HK-2 (cell line): ENCODE data around the gene PLCXD3.
A peak's percentile ranks its signal among the peaks of the same experiment; 100 is the strongest.

Experiments used
- DNase-seq: peaks from one replicate; pipeline ENCODE4 v3.0.0-alpha.2; 2018; ENCODE audit not compliant: unreplicated experiment

The PLCXD3 gene, protein sequence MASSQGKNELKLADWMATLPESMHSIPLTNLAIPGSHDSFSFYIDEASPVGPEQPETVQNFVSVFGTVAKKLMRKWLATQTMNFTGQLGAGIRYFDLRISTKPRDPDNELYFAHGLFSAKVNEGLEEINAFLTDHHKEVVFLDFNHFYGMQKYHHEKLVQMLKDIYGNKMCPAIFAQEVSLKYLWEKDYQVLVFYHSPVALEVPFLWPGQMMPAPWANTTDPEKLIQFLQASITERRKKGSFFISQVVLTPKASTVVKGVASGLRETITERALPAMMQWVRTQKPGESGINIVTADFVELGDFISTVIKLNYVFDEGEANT

DNA sequence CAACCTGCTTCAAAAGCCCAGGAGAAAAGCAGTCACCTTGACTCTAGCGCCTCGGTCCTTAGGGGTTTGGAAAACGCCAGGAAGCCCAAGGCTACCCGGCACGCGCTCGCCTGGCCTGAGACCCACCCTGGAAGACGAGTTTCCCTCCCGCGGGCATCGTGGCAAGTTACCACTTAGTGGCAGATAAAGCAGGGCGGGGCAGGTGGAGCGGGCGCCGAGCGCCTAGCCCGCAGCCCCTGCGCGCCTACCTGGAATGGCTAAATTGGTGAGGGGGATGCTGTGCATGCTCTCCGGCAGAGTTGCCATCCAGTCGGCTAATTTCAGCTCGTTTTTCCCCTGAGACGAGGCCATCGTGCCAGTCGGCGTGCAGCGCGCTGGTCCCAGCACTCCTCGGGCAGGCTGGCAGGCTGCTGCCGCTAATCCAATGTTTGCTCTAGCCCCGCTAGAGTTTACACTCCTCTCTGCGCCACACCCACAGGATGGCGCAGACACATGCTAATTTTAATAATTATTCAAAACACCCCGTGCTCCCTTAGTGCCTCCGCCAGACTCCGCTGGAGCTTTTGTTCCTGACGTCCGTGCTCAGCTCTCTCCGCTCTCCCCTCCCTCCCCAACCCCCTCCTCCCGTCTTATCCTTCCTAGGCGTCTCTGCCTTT is at the start of gene PLCXD3:
Gene PLCXD3, minus strand, starts transcription at position 426 of the 656 bp plus-strand sequence. Its CDS starts 75 bp downstream, at position 351.
- no peak for DNase-seq

DNA sequence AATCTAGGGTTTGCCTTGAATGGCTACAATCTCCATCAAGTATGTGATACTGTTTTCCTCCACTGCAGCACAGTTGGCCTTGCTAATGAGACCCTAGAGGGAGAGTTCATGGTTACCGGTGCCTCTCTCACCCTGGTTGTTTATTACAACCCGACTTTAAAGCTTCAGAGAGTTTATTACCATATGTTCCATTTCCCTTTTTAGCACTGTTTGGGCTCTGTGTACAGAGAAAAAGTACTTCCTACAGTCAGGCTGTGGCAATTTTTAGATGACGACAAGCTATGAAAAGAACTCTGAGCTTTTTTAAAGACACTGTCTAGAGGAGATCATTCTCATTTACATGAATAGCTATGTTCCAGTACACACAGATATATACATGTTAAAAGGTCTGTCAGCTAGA is 48.8 kb upstream of the PLCXD3 start:
- DNase-seq, result no peak

DNA sequence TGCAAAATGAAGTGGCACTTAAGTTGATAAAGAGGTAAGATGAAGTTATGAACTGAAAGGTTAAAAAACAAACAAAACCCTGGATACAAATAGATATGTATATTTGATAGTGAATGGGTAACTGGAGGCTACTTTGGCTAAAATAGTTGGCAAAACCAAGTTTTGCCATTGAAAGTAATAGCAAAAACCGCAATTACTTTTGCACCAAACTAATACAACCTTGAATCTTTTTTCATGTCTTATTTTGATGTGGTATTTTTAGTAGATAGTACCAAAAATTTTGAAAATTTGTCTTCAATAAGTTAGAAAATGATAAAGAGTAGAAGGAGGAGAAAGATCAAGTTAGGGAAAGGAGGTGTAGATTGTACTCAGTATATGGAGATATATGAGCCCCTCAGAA is 47.9 kb upstream of the PLCXD3 start:
- no peak for DNase-seq

DNA sequence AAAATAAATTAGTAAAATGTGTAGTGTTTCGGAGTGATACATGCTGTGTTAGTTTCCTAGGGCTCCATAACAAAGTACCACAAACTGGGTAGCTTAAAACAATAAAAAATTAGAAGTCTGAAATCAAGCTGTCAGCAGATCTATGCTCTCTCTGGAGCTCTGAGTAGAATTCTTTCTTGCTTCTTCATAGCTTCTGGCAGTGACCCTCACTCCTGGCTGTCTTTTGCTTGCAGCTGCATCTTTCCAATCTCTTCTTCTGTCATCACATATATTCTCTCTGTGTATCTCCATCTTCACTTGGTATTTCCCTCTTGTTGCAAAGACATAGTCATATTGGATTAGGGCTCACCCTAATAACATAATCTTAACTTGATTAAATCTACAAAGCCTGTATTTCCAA is 37.6 kb upstream of the PLCXD3 start:
- no peak for DNase-seq

DNA sequence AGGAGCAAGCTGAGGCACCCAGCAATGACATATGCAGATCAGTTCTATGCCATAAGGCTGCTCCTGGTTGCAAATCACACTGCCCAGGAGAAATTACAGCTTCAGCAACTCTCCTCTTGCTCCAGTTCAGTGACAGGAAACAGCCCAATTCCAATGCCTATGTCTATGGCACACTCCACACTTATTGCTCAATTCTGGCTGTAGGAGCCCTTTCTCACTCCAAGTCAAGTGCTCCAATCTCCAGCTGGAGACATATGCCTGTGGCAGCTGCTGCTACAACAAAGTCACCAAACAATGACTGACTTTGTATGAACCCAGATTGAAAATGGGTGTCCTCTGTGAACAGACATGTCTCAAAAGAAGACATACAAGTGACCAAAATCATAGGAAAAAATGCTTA is 31.8 kb upstream of the PLCXD3 start:
- DNase-seq, result no peak

DNA sequence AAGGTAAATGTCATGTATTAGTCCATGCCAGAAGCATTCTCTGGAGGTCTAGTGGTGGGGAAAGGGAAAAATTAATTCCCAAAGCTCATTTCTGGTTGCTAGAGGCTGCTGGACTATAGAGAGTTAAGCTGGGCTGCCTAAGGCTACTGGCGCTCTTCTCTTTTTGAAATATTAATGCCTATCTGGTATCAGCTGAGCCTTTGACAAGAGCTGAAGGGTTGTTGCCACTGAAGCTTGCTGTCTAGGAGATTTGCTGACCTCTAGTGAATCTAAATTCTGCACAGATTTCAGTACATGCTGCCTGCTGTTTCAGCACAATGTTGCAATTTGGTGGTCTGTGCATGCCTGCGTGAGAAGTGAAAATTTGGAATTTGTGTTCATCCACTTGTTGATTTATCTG is 29.1 kb upstream of the PLCXD3 start:
- no peak for DNase-seq

DNA sequence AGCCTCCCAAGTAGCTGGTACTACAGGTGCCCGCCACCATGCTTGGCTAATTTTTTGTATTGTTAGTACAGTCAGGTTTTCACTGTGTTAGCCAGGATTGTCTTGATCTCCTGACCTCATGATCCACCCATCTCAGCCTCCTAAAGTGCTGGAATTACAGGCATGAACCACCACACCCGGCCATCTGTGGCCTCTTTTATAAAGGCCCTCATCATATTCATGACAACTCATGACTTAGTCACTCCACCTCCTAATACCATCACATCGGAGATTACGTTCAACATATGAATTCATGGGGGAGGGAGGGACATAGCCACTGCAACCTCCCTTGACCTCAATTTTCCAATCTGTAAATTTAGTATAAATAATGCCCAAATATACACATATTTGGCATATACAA is 27.2 kb upstream of the PLCXD3 start:
- no peak for DNase-seq

DNA sequence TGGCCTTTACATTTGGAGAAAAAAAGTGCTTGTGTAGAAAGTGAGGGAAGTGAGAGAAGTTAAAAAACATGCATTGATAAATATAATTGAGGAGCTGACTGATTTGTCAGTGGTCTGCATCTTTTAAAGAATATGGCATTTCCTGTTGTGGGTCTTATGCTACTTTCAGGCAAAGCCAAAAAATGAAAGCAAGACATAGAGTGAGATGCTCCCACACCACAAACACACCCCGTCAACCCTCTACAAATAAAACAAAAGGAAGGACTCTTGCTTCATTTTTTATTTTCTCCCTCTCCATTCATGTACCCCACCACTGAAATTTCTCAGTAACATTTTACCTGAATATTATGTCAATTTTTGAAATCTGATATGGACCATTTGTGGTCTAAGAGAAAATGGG is 22.1 kb upstream of the PLCXD3 start:
- no peak for DNase-seq

DNA sequence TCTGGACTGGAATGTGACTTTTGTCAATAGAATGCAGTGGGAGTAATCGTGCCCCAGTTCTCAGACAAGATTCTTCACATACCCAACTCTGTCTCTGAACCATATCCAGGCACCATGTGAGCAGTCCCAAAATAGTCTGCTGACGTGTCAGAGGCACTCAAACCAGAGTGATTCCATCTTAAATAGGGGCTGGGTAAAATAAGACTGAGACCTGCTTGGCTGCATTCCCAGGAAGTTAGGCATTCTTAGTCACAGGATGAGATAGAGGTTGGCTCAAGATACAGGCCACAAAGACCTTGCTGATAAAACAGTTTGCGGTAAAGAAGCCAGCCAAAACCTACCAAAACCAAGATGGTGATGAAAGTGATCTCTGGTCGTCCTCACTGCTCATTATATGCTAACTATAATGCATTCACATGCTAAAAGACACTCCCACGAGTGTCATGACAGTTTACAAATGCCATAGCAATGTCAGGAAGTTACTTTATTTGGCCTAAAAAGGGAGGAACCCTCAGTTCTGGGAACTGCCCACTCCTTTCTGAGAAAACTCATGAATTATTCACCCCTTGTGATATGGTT is 16.9 kb upstream of the PLCXD3 start:
- DNase-seq, result peak; percentile 35

DNA sequence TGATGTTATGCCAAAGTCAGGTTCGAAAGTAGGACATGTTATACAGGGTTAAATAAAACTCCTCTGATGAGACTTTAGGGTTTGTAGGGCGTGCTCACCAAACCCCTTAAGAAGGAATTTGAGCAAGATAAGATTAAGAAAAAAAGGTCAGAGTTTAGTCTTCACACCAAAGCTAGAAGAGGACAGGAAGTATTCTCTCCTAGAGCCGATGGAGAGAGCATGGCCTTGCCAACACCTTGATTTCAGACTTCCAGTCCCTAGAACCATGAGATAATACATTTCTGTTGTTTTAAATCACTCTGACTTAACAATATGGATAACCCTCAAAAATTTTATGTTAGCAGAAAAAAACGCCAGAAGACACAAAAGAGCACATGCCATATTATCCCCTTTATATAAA is 16.3 kb upstream of the PLCXD3 start:
- no peak for DNase-seq

DNA sequence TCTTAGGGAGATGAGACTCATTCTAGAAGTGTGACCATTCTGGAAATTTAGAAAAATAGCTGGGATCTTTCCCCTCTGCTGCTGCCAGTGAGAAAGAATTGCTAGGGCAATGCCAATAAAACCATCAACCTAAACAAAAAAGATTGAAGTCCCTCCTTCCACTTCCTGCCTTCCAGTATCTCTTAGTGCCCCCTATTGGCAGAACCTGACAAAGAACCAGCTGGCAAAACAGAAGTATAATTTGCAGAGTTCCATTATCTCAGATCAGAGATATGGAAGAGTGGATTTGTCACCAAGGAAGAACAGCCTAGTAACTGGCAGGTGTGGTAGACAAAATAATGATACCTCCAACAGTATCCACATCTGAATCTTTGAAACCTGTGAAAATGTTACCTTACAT is 13.8 kb upstream of the PLCXD3 start:
- DNase-seq, result no peak

DNA sequence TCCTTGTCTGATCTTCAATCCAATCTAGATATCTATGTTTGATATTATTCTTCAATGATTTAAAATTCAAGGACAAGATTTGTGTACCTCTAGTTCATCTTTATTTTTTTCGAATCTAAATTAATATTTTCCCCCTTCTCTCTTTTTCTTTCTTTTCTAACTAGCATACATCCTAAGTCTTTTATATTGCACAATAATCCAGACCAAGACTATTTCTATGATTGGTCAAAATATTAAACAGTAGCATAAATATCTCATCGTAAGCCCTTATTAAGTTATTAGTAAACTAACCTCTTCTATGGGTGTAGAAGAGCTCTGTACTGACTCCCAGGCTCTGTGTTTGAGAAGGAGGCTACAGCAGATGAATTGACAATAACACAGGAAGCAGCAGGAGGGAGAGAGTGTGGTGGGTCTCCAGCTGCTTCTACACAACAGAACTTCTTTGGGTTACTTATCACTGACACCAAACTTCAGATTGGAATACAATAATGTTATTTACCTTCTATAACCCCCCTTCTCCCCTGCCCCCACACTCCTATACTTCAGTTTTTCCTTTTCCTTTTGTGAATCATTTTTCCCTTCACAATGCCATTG is 11.9 kb upstream of the PLCXD3 start:
- no peak for DNase-seq

DNA sequence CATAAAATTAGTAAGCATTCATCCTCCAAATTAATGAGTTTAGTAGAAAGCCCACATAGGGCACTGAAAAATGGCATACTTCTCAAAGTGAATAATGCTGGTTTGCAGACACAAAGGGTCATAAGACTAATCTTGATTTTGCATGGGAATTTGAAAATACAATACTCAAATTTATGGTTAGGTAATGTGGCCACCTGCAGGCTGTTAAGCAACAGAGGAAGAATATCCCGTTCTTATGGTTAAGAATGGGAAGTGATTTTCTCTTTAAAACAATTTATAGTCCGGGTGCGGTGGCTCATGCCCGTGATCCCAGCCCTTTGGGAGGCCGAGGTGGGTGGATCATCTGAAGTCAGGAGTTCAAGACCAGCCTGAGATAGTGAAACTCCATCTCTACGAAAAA is 9.4 kb upstream of the PLCXD3 start:
- DNase-seq, result no peak

DNA sequence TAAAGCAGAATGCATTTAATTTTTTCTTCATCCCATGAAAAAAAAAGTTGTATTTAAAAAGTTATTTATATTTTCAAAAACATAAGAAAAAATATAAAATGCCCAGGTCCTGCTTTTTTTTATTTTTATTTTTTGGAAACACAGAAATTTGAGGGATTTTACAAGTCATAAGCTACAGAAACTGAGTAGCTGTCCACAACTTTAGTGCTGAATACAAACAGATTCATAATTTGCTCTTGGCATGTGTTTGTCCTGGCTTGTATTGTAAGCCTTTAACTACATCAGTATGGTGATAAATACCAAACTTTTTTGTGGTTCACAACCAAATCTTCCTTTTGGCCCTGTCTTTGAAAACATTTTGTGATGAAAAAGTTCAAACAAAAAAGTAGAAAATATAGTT is 7.5 kb upstream of the PLCXD3 start:
- no peak for DNase-seq

DNA sequence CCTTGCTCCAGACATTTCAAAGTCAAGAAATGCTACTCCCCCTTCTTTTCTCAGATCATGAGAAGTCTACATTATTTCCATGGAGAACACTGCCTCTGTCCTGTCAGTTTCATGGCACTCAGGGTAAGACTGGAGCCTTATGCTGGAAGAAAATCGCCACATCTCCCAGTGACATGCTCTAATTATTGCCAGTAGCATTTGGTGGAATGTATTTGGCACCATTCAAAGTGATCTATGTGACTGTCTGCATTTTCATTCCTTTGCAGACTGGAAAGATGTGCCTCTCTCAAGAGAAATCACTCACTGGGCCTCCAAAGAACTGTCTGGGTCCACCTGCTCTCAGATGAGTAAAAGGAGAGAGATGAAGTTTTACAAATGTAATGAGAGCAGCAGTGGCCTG is 840 bp upstream of the PLCXD3 start:
- no peak for DNase-seq

DNA sequence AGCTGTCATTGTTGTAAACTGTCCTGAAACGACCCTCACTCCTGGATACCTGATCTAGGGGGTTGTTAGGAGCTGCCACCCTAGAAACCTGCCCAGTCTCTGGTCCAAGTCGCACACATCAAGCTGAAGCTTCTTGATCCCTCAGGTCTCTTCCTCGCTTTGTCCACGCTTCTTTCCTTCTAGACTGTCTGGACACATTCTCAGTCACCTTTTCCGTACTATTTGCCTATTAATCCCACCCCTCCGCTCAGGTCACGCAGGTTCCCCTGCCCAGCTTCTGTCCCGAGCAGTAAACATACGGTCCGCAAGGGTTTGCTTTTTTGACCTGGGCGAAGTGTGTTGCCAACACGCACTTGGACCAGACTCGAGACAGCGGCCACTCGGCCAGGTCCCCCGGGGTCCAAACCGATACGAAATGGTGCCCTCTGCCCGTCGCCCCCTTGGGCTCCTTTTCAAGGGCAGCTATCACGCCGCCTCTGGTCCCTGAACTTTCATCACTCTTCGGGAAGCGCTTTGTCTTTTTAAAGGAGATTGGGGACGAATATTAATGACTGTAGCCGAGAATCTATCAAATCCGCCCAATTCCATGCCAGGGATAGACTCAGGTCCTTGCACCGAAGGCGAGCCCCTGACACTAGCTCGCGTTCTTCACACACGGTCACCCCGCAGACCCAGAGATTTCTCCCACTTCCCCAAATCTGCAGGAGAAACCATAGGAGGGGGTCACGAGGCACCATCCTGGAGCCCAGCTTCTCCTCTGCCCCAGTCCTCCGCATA is 814 bp downstream of the PLCXD3 start:
- DNase-seq, result no peak

DNA sequence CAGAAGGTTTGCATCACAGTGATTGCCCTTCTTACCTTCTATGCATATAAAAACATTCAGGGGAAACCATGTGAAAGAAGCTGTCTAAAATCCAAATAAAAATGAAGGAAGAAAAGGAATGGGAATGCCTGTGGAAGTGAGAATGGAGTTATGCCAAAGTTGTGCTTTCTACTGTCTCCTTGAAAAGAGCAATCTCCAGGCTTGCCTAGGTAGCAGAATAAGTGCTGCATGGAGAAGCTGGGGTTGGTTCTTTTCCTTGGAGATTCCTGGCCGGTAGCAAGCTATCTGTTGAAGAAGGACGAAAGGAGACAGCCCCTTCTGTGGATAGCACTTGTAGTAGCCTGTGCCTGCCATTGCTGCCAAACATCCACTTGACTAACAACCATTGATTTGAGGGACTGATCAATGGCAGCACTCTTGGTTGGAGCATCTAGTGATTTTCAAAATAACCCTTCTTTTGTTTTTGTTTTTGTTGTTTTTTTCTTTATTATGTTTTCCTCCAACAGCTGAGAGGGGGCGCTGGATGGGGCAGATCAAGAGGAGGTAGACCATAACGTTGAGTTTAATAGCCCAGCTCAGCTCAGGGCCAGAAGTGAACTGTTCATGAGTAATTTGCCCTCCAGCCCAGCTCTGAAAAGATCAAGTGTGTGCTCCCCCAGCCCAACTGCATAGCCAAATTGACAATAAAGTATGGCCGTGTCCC is 1.6 kb downstream of the PLCXD3 start:
- DNase-seq, result no peak

DNA sequence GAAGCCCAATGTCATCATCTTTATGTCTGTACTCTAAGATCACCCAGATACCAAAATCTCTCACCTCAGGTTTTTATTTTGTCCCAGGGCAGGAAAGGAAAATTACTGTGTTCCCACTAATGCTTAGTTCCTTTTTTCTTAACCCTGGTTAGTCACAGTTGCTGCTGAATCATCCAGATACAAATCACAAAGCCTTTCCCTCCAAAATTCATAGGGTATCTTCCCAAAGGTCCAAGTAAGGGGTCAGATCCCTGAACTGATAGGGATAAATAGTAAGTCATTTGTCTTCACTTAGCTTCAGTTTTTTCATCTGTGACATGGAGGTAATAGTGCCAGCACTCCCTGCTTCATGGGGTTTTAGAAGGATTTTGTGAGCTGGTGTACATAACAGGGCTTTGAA is 2.2 kb downstream of the PLCXD3 start:
- DNase-seq, result no peak

DNA sequence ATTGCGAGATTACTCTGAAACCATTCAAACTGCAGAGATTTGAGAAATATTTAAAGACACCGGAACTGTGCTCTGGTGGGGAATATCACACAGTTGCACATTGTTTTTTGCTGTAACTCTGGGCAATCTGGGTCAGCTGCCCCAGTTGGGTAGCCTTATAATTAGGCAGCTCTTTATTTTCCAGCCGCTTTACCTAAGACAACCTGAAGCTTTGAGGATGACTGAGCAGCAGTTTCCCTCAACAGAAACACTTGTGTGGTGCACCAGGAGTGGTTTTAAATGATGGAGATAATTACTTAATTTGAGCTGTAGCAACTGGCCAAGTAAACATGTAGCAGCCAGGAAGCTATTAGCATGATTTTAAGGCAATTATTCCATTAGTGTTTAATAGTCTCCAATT is 2.9 kb downstream of the PLCXD3 start:
- DNase-seq, result no peak

DNA sequence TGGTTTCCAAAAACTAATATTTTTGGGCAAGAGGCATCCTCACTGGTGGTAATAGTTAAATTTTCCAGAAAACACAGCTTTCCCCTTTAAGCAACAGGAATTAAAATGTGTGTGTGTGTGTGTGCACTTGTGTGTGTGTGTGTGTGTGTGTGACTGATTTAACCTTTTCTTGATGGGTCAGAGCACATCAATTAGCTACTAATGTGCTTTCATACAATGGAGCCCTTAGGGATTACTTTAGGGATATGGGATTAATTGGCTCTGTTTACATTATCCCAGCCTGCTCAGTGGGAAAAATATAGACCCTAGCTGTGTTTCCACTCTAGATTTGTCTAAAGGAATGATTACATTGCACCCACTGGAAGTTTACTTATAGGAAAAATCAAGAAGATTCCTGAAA is 6.5 kb downstream of the PLCXD3 start:
- DNase-seq, result no peak

DNA sequence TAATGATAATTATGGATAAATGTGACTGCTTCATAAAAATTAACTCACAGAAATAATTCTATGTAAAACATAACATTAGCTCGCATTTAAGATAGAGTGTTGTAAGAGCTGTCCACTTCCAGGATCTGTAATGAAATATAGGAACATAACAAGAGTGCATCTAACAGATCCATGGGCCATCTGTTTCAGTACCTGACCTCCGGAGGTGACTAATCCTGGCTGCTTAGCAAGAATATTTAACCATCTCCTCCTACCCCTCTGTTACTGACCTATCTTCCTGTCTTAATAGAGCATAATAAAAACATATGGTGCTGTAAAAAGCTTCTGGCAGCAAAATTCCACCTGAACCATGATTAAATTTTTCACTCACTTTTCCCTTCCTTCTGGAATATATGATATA is 7.1 kb downstream of the PLCXD3 start:
- no peak for DNase-seq
